NCI-H2107 treated with DMSO at 0.1 percent for 48 hours (cell line): ENCODE results near the gene CEACAM6.
"Not testable (repeated sequence)": the region's sequence is repeated elsewhere in the genome, so short reads cannot be mapped to it uniquely, and the experiment has no call there.

ENCODE experiments used
- DNase-seq: peaks from one replicate; lab custom pipeline; 2025; ENCODE audit not compliant: unreplicated experiment; lab: John Stamatoyannopoulos, UW

CEACAM6 gene

GRCh38 chr19:41755328-41755913 lies at the start of gene CEACAM6:
TSS of gene CEACAM6 (plus strand) at chr19:41755530. CDS start at chr19:41755639, 109 bp downstream.
- no peak for DNase-seq

DNA sequence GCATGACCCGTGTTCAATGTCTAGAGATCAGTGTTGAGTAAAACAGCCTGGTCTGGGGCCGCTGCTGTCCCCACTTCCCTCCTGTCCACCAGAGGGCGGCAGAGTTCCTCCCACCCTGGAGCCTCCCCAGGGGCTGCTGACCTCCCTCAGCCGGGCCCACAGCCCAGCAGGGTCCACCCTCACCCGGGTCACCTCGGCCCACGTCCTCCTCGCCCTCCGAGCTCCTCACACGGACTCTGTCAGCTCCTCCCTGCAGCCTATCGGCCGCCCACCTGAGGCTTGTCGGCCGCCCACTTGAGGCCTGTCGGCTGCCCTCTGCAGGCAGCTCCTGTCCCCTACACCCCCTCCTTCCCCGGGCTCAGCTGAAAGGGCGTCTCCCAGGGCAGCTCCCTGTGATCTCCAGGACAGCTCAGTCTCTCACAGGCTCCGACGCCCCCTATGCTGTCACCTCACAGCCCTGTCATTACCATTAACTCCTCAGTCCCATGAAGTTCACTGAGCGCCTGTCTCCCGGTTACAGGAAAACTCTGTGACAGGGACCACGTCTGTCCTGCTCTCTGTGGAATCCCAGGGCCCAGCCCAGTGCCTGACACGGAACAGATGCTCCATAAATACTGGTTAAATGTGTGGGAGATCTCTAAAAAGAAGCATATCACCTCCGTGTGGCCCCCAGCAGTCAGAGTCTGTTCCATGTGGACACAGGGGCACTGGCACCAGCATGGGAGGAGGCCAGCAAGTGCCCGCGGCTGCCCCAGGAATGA lies 48.4 kb upstream of the CEACAM6 start:
- DNase-seq = peak; percentile 52

- no peak for DNase-seq
Observed at GRCh38 chr19:41707502-41707812, 47.9 kb upstream of the CEACAM6 start.

GRCh38 chr19:41707871-41708371 lies 47.4 kb upstream of the CEACAM6 start:
- no peak for DNase-seq

DNA sequence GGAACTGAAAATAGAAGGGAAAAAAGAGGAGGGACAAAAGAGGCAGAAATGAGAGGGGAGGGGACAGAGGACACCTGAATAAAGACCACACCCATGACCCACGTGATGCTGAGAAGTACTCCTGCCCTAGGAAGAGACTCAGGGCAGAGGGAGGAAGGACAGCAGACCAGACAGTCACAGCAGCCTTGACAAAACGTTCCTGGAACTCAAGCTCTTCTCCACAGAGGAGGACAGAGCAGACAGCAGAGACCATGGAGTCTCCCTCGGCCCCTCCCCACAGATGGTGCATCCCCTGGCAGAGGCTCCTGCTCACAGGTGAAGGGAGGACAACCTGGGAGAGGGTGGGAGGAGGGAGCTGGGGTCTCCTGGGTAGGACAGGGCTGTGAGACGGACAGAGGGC lies 46.8 kb upstream of the CEACAM6 start, which contains the start of gene CEACAM5:
TSS of gene CEACAM5 (plus strand) at position 146 of the 400 bp plus-strand sequence. CDS start at position 252, 106 bp downstream.
- no peak for DNase-seq

DNA sequence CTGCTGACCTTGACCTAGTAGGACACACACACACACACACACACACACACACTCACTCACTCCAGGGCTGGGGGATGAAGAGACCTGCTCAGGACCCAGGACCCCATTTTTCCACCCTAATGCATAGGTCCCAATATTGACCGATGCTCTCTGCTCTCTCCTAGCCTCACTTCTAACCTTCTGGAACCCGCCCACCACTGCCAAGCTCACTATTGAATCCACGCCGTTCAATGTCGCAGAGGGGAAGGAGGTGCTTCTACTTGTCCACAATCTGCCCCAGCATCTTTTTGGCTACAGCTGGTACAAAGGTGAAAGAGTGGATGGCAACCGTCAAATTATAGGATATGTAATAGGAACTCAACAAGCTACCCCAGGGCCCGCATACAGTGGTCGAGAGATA lies 45.8 kb upstream of the CEACAM6 start:
- not testable (repeated sequence) for DNase-seq

GRCh38 chr19:41709951-41710645 lies 45.2 kb upstream of the CEACAM6 start:
- DNase-seq = no peak

DNA sequence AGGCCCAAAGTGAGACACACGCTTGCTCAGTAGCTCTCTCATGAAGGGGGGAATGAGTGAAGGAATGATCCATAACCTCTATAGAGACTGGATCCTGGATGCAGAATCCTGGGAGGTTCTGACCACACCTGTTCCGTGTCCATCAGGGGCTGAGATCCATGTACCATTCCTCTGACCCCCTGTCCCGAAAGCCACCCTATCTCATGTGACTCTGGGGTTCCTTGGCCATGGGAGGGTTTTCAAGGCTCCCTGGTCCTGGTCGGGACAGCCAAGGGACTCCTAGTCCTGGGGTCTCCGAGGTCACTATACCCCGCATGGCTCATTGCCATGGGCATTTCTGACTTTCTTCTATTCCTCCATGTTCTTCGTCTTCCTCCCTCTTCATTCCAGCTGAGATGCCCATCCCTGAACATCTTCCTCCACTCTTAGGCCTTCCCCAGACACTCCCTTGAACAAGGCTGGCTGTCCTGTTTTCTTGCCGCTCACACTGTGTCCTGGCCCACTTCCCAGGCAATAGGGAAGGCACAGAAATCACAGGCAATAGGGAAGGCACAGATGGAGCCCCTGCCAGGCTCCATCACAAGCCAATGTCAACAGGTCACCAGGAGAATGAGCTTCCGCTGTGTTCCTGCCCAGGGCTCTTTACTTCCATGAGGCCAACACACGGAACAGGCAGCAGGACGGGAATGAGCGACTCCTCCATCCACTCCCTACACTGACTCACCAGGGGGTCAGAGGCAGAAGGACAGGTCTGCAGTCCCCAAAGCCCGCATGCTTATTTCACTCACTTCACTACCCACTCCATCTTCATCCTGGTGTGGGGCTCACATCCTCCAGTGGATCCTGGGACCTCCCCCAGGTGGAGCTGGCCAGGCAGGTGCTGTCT lies 43.7 kb upstream of the CEACAM6 start:
- no peak for DNase-seq

DNA sequence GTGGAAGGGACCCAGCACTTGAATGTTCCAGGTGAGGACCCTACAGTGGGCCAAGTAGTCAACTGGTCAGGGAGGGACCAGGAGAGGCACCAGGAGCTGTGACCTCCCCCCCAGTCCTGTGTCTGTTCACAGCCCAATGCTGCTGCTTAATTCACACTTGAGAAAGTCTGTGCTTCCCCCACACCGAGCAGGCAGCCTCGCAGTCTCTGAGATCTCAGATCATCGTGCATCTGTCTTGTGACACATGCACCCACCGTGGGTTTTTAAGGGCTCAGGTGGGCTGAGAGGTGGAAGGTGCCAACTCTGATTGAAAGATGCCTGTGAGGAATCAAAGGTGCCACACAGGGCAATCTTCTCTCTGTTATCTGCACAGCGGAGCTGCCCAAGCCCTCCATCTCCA lies 40.7 kb upstream of the CEACAM6 start:
- no peak for DNase-seq

DNA sequence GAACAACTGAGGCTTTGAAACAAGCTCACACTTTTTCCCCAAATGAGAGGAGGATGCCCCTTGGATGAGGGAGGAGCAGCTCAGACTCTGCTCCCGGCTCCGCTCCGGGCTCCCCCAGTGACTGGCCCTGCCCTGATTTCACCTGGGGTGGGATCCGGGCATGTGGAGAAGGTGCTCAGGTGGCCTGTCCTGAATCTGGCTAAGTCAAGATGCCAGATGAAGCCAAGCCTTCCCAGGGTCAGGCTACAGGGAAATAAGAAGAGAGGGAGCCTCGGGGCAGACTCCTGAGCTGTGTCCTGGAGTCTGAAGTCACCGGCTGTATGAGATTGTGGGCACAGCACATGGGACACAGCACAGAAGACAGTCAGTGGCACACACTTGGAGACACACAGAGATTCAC lies 36.6 kb upstream of the CEACAM6 start:
- DNase-seq = no peak

- no peak for DNase-seq
Observed at GRCh38 chr19:41720103-41720502, 35.2 kb upstream of the CEACAM6 start.

- no peak for DNase-seq
Observed at GRCh38 chr19:41726493-41726892, 28.8 kb upstream of the CEACAM6 start.

DNA sequence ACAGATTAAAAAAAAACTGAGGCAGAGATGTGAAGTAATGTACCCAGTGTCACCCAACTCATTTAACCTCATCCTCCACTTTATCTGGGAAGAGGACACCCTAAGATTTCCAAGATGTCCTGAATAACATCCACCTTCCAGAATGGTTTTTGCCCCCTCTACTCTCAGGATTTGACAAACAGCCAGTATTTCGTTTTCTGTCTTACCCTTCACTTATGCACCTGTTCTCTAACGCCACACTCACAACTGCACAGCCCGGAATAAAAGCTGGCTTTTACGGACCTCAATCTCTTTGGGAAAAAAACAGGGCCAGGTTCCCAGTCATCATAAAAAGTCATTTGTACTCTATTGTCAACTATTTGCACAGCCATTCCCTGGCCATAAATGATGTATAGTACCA lies 21.2 kb upstream of the CEACAM6 start:
- DNase-seq = peak; percentile 22

DNA sequence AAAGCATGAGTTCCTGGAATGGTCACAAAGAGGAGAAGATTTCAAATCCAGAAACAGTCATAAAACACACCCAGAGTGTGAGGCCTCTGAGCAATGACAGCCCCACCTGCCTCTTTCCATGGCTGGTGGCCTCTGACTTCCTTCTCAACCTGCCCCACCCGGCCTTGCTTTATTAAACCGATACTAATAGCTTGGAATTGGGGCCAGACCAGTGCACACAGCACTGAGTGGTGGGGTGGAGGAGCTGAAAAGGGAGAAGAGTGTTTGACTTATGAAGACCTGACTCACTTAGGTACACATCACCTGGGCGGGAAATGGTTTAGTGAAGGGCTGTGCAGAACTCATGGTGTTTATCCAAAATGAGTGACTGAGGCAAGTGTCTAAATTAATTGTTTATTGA lies 20.7 kb upstream of the CEACAM6 start:
- DNase-seq = no peak

- DNase-seq = no peak
Observed at GRCh38 chr19:41735071-41735600, 20.2 kb upstream of the CEACAM6 start.

DNA sequence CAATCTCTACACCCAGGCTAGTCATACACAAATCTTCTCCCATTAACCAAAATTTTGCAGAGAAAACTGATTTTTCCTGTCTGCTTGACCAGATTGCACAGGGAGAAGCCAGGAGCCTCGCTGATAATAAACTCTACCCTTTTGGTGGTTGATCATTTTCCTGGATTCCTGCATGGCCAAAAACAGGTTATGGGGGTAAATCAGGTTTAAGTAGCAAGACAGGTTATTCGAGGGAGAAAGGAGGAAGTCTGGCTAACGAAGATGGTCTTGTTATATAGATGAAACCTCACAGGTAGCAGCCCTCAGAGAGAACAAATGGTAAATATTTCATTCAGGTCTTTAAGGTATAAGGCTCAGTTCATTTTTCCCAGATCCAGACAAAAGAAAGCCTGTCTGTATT lies 16.0 kb upstream of the CEACAM6 start:
- no peak for DNase-seq

DNA sequence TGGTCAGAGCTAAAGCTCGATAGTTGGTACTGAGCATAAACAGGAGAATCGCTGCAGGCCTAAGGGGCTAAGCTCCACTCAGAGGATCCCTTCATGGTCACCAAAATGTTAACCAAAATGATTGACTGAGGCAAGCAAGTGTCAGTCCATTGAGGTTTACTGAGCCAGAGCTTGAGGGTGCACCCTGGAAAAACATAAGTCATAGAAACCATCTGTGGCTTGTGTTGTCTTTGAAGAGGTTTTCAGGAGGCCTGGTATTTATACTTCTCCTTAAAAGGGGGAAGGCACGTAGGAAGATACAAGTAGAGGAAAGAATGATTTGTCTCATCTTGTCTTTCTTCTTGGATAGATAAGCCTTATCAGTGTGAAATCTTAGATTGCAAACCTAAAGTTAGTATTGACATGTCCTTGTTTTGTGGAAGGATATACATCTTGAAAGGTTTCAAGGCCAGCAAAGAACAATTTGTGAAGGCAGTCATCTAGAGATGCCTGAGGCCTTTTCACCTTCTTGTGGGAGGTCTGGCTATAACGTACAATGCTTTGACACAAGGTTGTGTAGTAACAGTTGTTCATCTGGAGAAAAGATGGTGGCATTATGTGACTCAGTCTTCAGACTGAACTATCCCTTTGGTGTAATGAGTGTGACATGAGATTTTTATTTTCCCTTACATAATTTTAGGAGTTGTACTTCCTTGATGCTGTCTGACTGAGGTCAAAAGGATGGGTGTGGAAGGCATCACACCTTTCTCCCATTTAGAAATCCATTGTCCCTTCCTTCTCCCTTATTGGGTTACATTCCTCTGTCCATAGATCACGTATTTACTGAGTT lies 14.7 kb upstream of the CEACAM6 start:
- no peak for DNase-seq

- DNase-seq = no peak
Observed at GRCh38 chr19:41741244-41741554, 14.1 kb upstream of the CEACAM6 start.

GRCh38 chr19:41744850-41745249 lies 10.5 kb upstream of the CEACAM6 start:
- no peak for DNase-seq

DNA sequence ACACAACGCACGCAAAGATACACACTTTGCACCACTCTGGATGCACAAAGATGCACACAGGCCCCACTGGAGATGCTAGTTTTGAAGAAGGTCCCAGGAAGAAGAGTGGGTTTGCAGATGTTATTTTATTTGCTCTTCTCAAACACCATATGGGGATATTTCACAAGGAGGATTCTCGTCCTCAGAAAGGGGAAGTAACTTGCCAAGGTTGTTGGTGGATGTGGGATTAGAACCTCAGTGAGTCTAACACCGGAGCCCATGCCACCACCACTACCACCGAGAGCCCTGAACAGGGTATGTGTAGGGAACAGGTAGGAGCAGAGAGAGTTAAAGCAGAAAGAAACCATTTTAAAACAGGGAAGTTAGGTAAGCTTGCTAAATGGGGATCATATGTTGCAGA lies 9.6 kb upstream of the CEACAM6 start:
- no peak for DNase-seq
